BLaER1 treated with 17β-estradiol and CSF1 and Interleukin-3, amounts not matched to agents 10 nM and 100 nM (cell line): ENCODE data around the gene FILIP1L.

Experiments
- H3K27ac ChIP-seq, 11 experiments: shearing (Covaris generic); formaldehyde crosslinking; 2 replicates each; pipeline ENCODE4 v1.8.1; 2022
- H3K27me3 ChIP-seq, 11 experiments: shearing (Covaris generic); formaldehyde crosslinking; 2 replicates each; pipeline ENCODE4 v1.8.1; 2022
- H3K36me3 ChIP-seq, 11 experiments: shearing (Covaris generic); formaldehyde crosslinking; 2 replicates each; pipeline ENCODE4 v1.8.1; 2022
- H3K4me1 ChIP-seq, 10 experiments: shearing (Covaris generic); formaldehyde crosslinking; 2 replicates each; pipeline ENCODE4 v1.8.1; 2022
- H3K4me2 ChIP-seq, 11 experiments: shearing (Covaris generic); formaldehyde crosslinking; 2 replicates each; pipeline ENCODE4 v1.8.1; 2022
- H3K4me3 ChIP-seq, 10 experiments: shearing (Covaris generic); formaldehyde crosslinking; 2 replicates each; pipeline ENCODE4 v1.8.1; 2022
- H3K9ac ChIP-seq, 11 experiments: shearing (Covaris generic); formaldehyde crosslinking; 2 replicates each; pipeline ENCODE4 v1.8.1; 2022
- H3K9me3 ChIP-seq, 11 experiments: shearing (Covaris generic); formaldehyde crosslinking; replicated peaks in 1 of 11; 2 replicates each; pipeline ENCODE4 v1.8.1; 2022
- H4K20me1 ChIP-seq, 11 experiments: shearing (Covaris generic); formaldehyde crosslinking; 2 replicates each; pipeline ENCODE4 v1.8.1; 2022
- Cebpa-rat ChIP-seq, 11 experiments: shearing (Covaris generic); IDR thresholded peaks; 2 replicates each; pipeline ENCODE4 v1.8.1; 2022

The FILIP1L gene

DNA sequence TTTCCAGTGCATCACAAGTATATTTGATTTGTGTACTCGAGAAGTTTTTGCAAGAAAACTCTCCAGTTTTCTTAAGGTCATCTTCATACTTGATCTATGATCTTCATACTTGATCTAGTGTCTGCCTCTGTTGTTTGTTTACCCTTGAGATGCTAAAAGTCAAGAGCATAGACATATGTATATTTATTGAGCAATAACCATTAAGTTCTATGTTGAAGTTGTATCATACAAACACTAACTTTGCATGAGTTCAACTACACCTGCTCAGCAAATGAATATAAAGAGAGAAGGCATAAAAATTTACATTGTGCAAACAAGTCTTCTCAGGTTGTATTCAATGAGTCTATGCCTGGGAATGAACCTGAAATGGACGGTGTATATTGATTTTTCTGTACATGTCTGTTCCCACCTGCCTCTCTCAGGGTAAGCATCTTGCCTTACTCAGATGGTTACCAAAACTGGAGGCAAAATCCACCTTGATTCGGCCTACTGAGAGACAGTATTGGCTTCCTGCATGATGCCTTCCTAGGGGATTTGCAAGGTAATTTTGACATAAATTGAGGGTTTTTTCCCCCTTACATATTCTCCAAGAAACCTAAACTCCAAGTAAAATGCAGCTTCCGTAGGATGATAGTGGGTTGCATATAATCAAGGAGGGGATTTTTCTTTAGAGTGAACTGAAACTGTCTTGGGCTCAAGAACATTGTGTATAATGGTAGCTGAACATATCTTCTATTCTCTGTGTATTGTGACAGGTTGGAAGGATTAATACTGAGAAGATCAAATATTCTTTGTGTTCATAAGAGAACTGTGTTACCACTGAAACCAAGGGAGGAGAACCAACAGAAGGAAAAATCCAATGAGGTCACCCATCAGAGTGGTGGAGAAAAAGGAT is 110.4 kb downstream of the FILIP1L start:
- Histone ChIP-seq H3K27me3 (no peaks in the 10 kb centered on the region), H3K4me3 (no peak overlapping the region), H3K9ac (no peak overlapping the region), H3K27ac (no peak overlapping the region), H3K4me1 (no peaks in the 10 kb centered on the region), H3K9me3 (peaks cover 0 to 4% (median 0%) of the 10 kb centered on the region in 11 experiments; a peak in 1 of 22 replicates), H4K20me1 (peaks cover 0 to 56% (median 0%) of the 10 kb centered on the region in 11 experiments; a peak in 3 of 22 replicates), H3K36me3 (no peaks in the 10 kb centered on the region), H3K4me2 (no peak overlapping the region)
- TF ChIP-seq Cebpa-rat (IDR thresholded peaks at IDR 0.05), result no peak

DNA sequence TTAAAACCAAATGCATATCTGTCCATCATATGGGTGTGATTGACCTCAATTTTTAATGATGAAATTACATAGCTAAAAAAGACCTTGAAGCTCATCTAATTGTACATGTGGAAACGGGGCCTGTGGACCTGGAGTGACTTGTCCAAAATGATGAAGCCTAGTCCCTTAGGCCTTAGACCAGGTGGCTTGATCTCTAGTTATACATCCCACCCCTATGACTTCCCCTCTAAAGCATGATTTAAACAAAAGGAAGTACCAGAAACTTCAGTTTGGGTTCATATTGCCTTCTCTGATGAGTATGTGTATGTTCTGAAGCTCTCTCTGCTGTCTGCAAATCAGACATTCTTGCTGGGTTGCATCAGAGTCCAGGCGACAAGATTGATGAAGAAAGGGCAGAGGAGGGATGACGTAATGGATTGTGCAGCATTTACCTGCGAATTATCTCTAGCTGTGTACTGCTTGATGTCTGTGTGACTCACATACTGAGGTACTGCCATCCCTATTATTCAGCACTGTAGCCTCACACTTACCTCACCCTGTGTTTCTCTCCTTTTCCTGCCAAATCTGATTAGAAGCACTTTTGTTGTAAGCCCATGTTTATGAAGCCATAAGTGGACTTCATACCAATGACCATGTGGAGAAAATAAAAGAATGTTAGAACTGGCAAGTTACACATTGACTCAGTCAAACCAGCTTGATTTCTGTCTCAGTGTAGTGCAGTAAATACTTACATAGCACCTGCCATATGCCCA is 111.5 kb downstream of the FILIP1L start:
- H3K4me3 ChIP-seq, result no peak overlapping the region
- no peak for TF ChIP-seq Cebpa-rat (IDR thresholded peaks at IDR 0.05)
- no peaks in the 10 kb centered on the region for H3K27me3 ChIP-seq
- H3K4me1 ChIP-seq, result no peaks in the 10 kb centered on the region
- H4K20me1 ChIP-seq, result peaks cover 0 to 53% (median 0%) of the 10 kb centered on the region in 11 experiments; a peak in 3 of 22 replicates
- peaks cover 0 to 11% (median 6%) of the 10 kb centered on the region in 11 experiments; a peak in 7 of 22 replicates for H3K9me3 ChIP-seq
- H3K4me2 ChIP-seq, result no peak overlapping the region
- no peak overlapping the region for H3K9ac ChIP-seq
- H3K36me3 ChIP-seq, result 0 out of 22 replicates have a peak, but pooled peaks cover 0 to 3% (median 0%) of the 10 kb centered on the region in 11 experiments
- H3K27ac ChIP-seq, result no peak overlapping the region

DNA sequence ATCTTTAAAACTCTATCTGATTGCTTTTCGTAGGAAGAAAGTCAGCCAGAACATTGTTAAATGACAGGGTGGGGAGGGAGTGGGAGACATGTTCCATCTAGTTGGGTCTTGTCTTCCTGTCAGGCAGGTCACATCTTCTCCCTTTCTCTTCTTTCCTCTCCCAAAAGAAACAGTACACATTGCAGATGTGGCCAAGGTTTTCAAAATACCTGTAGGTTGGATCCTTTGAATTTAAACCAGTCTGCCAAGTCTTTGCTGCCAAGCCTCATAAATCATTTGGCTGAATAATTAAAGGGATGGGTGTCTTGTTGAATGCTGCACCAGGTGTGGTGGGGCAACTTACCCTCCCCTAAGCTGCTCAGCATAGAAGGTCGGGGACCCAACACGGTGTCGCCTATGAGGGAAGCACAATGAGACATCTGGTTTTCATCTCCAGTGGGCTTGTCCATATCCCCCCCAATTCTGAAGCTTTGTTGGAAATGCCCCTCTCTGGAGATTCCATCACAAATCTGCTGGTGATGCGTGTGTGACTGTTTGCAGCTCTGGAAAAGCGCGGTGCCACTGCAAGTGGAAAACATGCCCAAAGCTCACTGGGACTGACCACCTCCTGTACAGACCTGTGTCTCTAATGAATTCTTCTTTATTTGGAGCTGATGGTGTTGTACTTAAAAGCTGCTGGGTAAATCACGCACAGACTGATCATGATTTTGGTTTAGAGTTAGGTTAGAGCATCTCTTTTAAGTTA is 112.6 kb downstream of the FILIP1L start:
- no peak overlapping the region for H3K4me3 ChIP-seq
- no peak overlapping the region for H3K4me2 ChIP-seq
- no peak for TF ChIP-seq Cebpa-rat (IDR thresholded peaks at IDR 0.05)
- peaks cover 6 to 18% (median 12%) of the 10 kb centered on the region in 11 experiments; a peak in 14 of 22 replicates for H3K9me3 ChIP-seq
- 0 out of 22 replicates have a peak, but pooled peaks cover 0 to 3% (median 0%) of the 10 kb centered on the region in 11 experiments for H3K36me3 ChIP-seq
- no peak overlapping the region for H3K9ac ChIP-seq
- no peaks in the 10 kb centered on the region for H3K27me3 ChIP-seq
- H3K27ac ChIP-seq, result no peak overlapping the region
- no peaks in the 10 kb centered on the region for H3K4me1 ChIP-seq
- peaks cover 0 to 47% (median 0%) of the 10 kb centered on the region in 11 experiments; a peak in 3 of 22 replicates for H4K20me1 ChIP-seq

DNA sequence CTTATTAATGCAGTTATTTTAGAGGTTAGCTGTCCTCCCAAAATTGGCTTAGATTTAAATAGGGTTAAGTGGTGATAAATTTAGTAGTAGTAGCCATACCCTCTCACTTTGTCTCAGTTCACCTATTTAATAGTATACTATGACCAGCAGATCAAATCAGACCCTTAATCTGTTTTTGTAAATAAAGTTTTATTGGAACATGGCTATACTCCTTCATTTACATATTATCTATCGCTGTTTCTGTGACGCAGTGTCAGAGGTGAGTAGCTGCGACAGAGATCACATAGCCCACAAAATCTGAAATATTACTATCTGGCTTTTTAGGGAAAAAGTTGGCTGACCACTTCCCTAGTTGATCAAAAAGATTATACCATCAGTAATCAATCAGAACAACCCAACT is 113.2 kb downstream of the FILIP1L start:
- TF ChIP-seq Cebpa-rat (IDR thresholded peaks at IDR 0.05), result no peak
- H3K9ac ChIP-seq, result no peak overlapping the region
- H3K4me3 ChIP-seq, result no peak overlapping the region
- H4K20me1 ChIP-seq, result peaks cover 0 to 41% (median 0%) of the 10 kb centered on the region in 11 experiments; a peak in 3 of 22 replicates
- H3K27me3 ChIP-seq, result no peaks in the 10 kb centered on the region
- H3K36me3 ChIP-seq, result 0 out of 22 replicates have a peak, but pooled peaks cover 0 to 3% (median 0%) of the 10 kb centered on the region in 11 experiments
- no peak overlapping the region for H3K27ac ChIP-seq
- H3K9me3 ChIP-seq, result peaks cover 11 to 24% (median 18%) of the 10 kb centered on the region in 11 experiments; a peak in 18 of 22 replicates
- H3K4me2 ChIP-seq, result no peak overlapping the region
- no peaks in the 10 kb centered on the region for H3K4me1 ChIP-seq

DNA sequence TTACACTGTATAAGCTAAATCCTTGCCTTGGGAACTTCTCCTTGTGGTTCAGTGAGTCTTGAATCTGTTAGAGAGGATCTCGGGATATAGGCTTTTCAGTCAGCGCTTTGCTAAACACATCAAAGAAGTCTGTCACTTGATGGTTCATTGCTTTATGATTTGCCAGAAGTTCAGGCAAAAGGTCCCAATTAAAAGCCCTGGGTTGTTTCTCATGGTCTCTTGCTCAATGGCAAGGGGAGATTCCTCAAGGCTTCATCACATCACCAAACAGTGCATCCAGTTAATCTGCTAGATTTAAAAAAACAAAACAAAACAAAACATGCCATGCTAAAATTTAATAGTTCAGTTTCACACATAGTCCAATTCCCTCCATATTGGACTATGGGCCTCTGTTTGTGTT is 114.8 kb downstream of the FILIP1L start:
- Histone ChIP-seq H3K4me2 (no peak overlapping the region), H3K27ac (no peak overlapping the region), H3K27me3 (no peaks in the 10 kb centered on the region), H3K9ac (no peak overlapping the region), H4K20me1 (peaks cover 0 to 31% (median 0%) of the 10 kb centered on the region in 11 experiments; a peak in 3 of 22 replicates), H3K36me3 (peaks cover 0 to 13% (median 8%) of the 10 kb centered on the region in 11 experiments; a peak in 8 of 22 replicates), H3K4me1 (no peaks in the 10 kb centered on the region), H3K4me3 (no peak overlapping the region), H3K9me3 (peaks cover 26 to 38% (median 34%) of the 10 kb centered on the region in 11 experiments)
- TF ChIP-seq Cebpa-rat (IDR thresholded peaks at IDR 0.05), result no peak

DNA sequence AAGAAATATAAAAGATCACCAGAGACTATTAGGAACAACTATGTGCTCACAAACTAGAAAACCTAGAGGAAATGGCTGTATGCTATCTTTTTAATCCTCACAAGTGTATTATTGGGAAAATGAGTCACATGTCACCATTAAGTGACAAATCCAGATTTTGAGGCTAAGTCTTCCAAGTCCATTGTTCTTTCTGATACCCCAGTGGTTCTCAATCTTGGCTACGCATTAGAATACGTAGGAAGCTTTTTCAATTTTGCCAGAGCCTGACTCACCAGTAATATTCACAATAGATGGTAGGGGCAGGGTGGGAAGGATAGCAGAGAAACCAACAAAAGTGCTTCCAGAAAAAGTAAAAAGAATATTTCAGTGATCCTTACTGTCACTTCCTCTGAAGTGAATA is 117.0 kb downstream of the FILIP1L start:
- no peak for TF ChIP-seq Cebpa-rat (IDR thresholded peaks at IDR 0.05)
- Histone ChIP-seq H3K4me3 (no peak overlapping the region), H4K20me1 (peaks cover 0 to 21% (median 0%) of the 10 kb centered on the region in 11 experiments; a peak in 3 of 22 replicates)

DNA sequence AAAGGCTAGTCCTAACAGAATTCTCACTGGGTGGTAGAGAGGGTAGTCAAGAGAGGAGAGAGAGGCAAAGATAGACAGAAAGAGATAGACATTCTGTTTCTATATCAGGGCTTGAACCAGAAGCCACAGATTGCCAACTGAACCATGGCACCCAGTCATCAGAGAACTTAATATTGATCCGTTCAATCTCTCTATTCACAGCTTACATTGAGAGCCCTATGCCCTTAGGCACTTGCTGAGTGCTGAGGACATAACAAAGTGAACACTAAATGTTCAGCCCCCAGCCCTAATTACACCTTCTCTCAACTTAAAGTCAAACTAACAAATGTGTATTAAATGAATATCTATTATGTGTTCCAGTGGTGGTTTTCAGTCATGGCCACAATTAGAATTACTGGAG is 124.1 kb downstream of the FILIP1L start:
- H3K4me3 ChIP-seq, result no peak overlapping the region
- H3K9ac ChIP-seq, result no peak overlapping the region
- no peaks in the 10 kb centered on the region for H3K4me1 ChIP-seq
- H3K4me2 ChIP-seq, result no peak overlapping the region
- peaks cover 20 to 30% (median 26%) of the 10 kb centered on the region in 11 experiments for H3K9me3 ChIP-seq
- H3K27me3 ChIP-seq, result no peaks in the 10 kb centered on the region
- H4K20me1 ChIP-seq, result peaks cover 0 to 4% (median 0%) of the 10 kb centered on the region in 11 experiments; a peak in 3 of 22 replicates
- peaks cover 0 to 7% (median under 1%) of the 10 kb centered on the region in 11 experiments; a peak in 7 of 22 replicates for H3K36me3 ChIP-seq
- TF ChIP-seq Cebpa-rat (IDR thresholded peaks at IDR 0.05), result no peak
- no peak overlapping the region for H3K27ac ChIP-seq

More for the DNA sequence above, 117.0 kb downstream of the FILIP1L start:
- Histone ChIP-seq H3K27me3 (no peaks in the 10 kb centered on the region), H3K36me3 (peaks cover 0 to 14% (median 8%) of the 10 kb centered on the region in 11 experiments; a peak in 8 of 22 replicates), H3K9me3 (peaks cover 44 to 60% (median 53%) of the 10 kb centered on the region in 11 experiments), H3K4me2 (no peak overlapping the region), H3K9ac (no peak overlapping the region), H3K4me1 (no peaks in the 10 kb centered on the region), H3K27ac (no peak overlapping the region)

DNA sequence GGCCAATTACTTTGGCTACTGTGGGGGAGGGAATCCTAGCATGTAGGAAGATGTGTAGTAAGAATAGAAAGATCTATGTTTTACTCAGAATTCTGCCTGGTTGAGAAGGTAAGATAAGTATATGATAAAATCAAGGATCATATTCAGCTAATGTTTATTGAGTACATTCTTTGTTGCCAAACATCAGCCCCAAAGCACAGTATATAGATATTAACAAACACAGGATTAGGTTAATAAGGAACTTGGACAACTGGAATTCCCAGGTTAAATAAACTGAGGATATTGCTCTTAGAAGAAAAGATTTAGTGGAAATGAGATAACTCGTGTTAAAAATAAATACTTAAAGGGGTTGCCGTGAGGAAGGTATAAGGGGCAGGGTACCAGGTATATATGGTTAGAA is 129.6 kb downstream of the FILIP1L start:
- TF ChIP-seq Cebpa-rat (IDR thresholded peaks at IDR 0.05), result no peak
- Histone ChIP-seq H3K27ac (no peak overlapping the region), H3K4me1 (peaks cover 0 to 7% (median 0%) of the 10 kb centered on the region in 10 experiments; a peak in 2 of 20 replicates)

More for the DNA sequence above, 129.6 kb downstream of the FILIP1L start:
- Histone ChIP-seq H3K4me3 (no peak overlapping the region), H3K9me3 (no peaks in the 10 kb centered on the region), H3K36me3 (no peaks in the 10 kb centered on the region), H3K4me2 (no peak overlapping the region), H3K9ac (no peak overlapping the region), H3K27me3 (no peaks in the 10 kb centered on the region), H4K20me1 (peaks cover 0 to 15% (median 0%) of the 10 kb centered on the region in 11 experiments; a peak in 5 of 22 replicates)
